Measurements from ENCODE around the gene TBCK. TPM values are rescaled to one million over a fixed set of nuclear protein-coding genes. Genes with fewer than 3 reads are reported as not detected.
A peak's percentile ranks its signal among the peaks of the same experiment; 100 is the strongest.

TBCK gene
- polyA plus RNA-seq, 1 experiment, result 36.3 TPM

- CTCF ChIA-PET, result no interaction called here
- Histone ChIP-seq H3K36me3 (ENCODE audit: control insufficient read depth, insufficient read depth, low read length) (no peaks in the 10 kb centered on the region), H3K27me3 (ENCODE audit: control insufficient read depth, insufficient read depth, low read length) (no peaks in the 10 kb centered on the region), H3K4me3 (ENCODE audit: low read depth, low read length) (no peak overlapping the region)
- TF ChIP-seq CTCF (IDR thresholded peaks at IDR 0.05; ENCODE audit: insufficient read depth, low read depth, low read length), result no peak
- POLR2A ChIA-PET, result no interaction called here
- DNase-seq (ENCODE audit: low read depth), result no peak
These were observed 1.8 kb upstream of the TBCK start for GRCh38 chr4:106317815-106318214.

DNA sequence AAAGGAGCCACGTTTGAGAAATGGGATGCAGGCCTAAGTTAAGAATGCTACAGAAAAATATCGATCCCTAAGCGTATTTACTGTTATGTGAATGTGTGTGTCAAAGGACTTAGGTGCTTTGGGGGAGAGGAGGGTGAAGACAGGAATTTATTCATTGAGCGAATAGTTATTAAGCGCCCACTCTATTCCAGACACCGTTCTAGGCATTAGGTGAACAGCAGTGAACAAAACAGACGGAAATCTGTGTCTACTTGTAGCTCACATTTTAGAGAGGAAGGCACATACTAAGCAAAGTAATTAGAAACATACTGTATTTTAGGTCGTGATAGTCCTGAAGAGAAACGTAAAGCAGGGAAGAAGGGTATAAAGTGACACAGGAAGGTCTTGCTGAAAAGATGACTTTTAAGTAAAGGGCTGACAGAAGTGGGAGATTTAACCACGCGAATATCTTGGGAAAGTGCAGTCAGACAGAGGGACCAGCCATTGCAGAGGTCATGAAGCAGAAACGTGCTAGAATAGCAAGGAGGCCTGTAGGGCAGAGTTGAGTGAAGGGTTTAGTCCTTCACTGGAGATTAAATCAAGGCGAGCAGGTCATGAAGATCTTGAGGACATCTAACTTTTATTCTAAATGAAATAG, 882 bp upstream of the TBCK start:
- DNase-seq (ENCODE audit: low read depth), result no peak
- CTCF ChIA-PET, result no interaction called here

GRCh38 chr4:106315476-106315967, 487 bp downstream of the TBCK start:
- POLR2A ChIA-PET, result interaction anchor here (0.7 kb wide), 2 partner anchors 23 to 221 kb away, joined by 4 to 6 read pairs; no protein-coding TSS in a partner anchor

More for the DNA sequence above, 882 bp upstream of the TBCK start:
- POLR2A ChIA-PET, result no interaction called here
- no peaks in the 10 kb centered on the region for H3K36me3 ChIP-seq (ENCODE audit: control insufficient read depth, insufficient read depth, low read length)
- peak overlapping the region; percentile 78 for H3K4me3 ChIP-seq (ENCODE audit: low read depth, low read length)
- H3K27me3 ChIP-seq (ENCODE audit: control insufficient read depth, insufficient read depth, low read length), result no peaks in the 10 kb centered on the region
- TF ChIP-seq CTCF (IDR thresholded peaks at IDR 0.05; ENCODE audit: insufficient read depth, low read depth, low read length), result no peak

GRCh38 chr4:106314960-106315359, 1.0 kb downstream of the TBCK start:
- no peak for TF ChIP-seq CTCF (IDR thresholded peaks at IDR 0.05; ENCODE audit: insufficient read depth, low read depth, low read length)
- Histone ChIP-seq H3K4me3 (ENCODE audit: low read depth, low read length) (peak overlapping the region; percentile 78), H3K36me3 (ENCODE audit: control insufficient read depth, insufficient read depth, low read length) (no peaks in the 10 kb centered on the region), H3K27me3 (ENCODE audit: control insufficient read depth, insufficient read depth, low read length) (no peaks in the 10 kb centered on the region)
- POLR2A ChIA-PET, result no interaction called here
- CTCF ChIA-PET, result no interaction called here
- DNase-seq (ENCODE audit: low read depth), result no peak

More at GRCh38 chr4:106315476-106315967, 487 bp downstream of the TBCK start:
- no peak for TF ChIP-seq CTCF (IDR thresholded peaks at IDR 0.05; ENCODE audit: insufficient read depth, low read depth, low read length)
- Histone ChIP-seq H3K4me3 (ENCODE audit: low read depth, low read length) (peak overlapping the region; percentile 78), H3K36me3 (ENCODE audit: control insufficient read depth, insufficient read depth, low read length) (no peaks in the 10 kb centered on the region), H3K27me3 (ENCODE audit: control insufficient read depth, insufficient read depth, low read length) (no peaks in the 10 kb centered on the region)
- no peak for DNase-seq (ENCODE audit: low read depth)
- CTCF ChIA-PET, result interaction anchor here (0.8 to 1.1 kb wide), 3 partner anchors 11 to 49 kb away, joined by 3 read pairs; no protein-coding TSS in a partner anchor

DNA sequence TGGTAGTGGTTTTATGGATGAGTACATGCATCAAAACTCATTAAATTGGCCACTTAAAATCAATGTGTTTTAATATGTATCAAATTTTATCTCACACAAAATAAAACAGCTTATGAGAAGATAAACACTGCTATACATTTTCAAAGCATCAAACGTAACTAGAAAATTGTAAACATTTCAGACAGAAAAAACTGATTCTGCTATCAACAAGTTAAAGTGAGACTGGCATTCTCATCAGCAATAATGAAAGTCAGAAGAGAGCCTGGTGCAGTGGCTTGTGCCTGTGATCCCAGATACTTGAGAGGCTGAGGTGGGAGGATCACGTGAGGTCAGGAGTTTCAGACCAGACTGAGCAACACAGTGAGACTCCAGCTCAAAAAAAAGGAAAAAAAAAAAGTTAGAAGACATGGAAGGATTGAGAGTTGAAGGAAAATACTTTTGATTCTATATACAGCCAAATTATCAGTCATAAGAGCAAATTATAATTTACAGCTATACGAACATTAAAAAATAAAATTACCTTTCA, 2.9 kb downstream of the TBCK start:
- POLR2A ChIA-PET, result no interaction called here
- DNase-seq (ENCODE audit: low read depth), result no peak
- Histone ChIP-seq H3K4me3 (ENCODE audit: low read depth, low read length) (no peak overlapping the region), H3K36me3 (ENCODE audit: control insufficient read depth, insufficient read depth, low read length) (no peaks in the 10 kb centered on the region), H3K27me3 (ENCODE audit: control insufficient read depth, insufficient read depth, low read length) (no peaks in the 10 kb centered on the region)
- no peak for TF ChIP-seq CTCF (IDR thresholded peaks at IDR 0.05; ENCODE audit: insufficient read depth, low read depth, low read length)
- CTCF ChIA-PET, result no interaction called here

All from BJ (cell line).